Mucosa of rectum (tissue), 2 donors: ENCODE measurements around the gene RAB11FIP4.

Source experiments
- H3K27ac ChIP-seq, 2 donors: one replicate each; pipeline ENCODE4 v1.7.0; 2013; ENCODE audit warnings: inconsistent platforms in 2 of 2, low read depth in 2 of 2, low read length in 2 of 2
- H3K27me3 ChIP-seq, 2 donors: one replicate each; pipeline ENCODE4 v1.7.0; 2013; ENCODE audit warnings: low read length in 2 of 2; ENCODE audit not compliant: control insufficient read depth in 2 of 2, insufficient read depth in 2 of 2
- H3K36me3 ChIP-seq, 2 donors: one replicate each; pipeline ENCODE4 v1.7.0; 2013; ENCODE audit warnings: low read length in 2 of 2; ENCODE audit not compliant: control insufficient read depth in 2 of 2, insufficient read depth in 2 of 2
- H3K4me1 ChIP-seq, 2 donors: one replicate each; pipeline ENCODE4 v1.7.0; 2013; ENCODE audit warnings: low read length in 2 of 2, mild to moderate bottlenecking in 1 of 2; ENCODE audit not compliant: control insufficient read depth in 2 of 2, insufficient read depth in 2 of 2
- H3K4me3 ChIP-seq, 2 donors: one replicate each; pipeline ENCODE4 v1.7.0; 2013; ENCODE audit warnings: low read length in 2 of 2
- H3K9ac ChIP-seq, 2 donors: one replicate each; pipeline ENCODE4 v1.7.0; 2013; ENCODE audit warnings: low read length in 2 of 2, low read depth in 1 of 2, mild to moderate bottlenecking in 1 of 2
- H3K9me3 ChIP-seq, 2 donors: one replicate each; pipeline ENCODE4 v1.7.0; 2013; ENCODE audit warnings: low read length in 2 of 2; ENCODE audit not compliant: control insufficient read depth in 2 of 2
- donor health status: healthy.
- donor health status: Normal muscosa, but diverticular disease.

Gene RAB11FIP4

DNA sequence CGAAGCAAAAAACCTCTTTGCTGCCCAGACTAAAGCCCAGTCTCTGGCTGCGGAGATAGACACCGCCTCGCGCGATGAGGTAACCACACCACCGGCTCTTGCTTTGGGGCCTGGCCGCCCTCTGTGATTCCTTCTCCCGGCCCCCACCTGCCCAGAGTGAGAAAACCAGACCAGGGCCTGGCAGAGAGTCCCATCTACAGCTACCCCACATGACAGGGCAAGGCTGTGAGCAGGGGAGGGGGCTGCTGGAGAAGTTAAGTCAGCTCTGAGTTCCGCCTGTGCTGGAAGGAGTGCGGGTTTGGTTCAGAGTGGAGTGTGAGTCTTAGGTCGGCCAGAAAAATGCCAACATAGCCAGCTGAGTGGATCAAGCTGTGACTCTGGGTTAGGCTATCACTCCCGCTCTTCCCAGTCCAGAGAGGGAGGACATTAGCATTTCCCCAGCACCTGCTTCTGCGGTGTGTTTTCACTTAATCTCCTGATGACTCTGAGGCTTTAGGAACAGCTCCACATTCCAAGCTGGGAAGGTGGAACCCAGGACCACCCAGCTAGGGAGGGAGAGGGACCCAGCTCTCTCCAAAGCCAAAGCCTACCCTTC lies 139.0 kb downstream of the RAB11FIP4 start:
- Histone ChIP-seq H3K9ac (no peak overlapping the region), H3K27ac (no peak overlapping the region), H3K27me3 (no peaks in the 10 kb centered on the region), H3K9me3 (no peaks in the 10 kb centered on the region), H3K36me3 (peaks cover 21 to 46% of the 10 kb centered on the region in 2 donors), H3K4me1 (no peaks in the 10 kb centered on the region), H3K4me3 (no peak overlapping the region)

DNA sequence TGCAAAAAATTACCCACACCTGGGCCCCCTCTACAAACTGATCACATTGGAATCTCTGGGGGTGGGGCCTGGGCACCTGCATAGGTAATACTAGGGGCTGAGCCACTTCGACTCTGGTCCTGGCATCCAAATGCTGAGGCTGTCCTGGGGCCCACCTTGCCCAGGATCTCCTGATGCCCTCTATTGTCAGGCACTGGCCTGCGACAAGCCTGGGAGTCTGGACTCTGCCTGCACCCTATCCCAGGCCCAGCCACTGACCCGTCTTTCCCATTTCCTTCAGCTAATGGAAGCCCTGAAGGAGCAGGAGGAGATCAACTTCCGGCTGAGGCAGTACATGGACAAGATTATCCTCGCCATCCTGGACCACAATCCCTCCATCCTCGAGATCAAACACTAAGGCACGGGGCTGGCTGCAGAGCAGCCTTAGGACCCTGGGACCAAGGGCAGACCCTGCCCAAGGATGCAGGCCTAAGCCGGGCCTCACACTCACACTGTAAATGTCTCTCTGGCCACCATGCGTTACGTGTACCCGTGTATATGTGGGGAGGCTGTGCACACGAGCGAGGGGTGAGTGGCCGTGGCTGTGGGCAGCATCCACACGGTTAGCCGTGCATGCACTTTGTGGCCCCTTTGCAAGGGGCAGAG lies 140.0 kb downstream of the RAB11FIP4 start:
- Histone ChIP-seq H3K4me1 (no peaks in the 10 kb centered on the region), H3K9ac (no peak overlapping the region), H3K36me3 (peaks cover 21 to 43% of the 10 kb centered on the region in 2 donors), H3K4me3 (no peak overlapping the region), H3K27me3 (no peaks in the 10 kb centered on the region), H3K27ac (no peak overlapping the region), H3K9me3 (no peaks in the 10 kb centered on the region)

DNA sequence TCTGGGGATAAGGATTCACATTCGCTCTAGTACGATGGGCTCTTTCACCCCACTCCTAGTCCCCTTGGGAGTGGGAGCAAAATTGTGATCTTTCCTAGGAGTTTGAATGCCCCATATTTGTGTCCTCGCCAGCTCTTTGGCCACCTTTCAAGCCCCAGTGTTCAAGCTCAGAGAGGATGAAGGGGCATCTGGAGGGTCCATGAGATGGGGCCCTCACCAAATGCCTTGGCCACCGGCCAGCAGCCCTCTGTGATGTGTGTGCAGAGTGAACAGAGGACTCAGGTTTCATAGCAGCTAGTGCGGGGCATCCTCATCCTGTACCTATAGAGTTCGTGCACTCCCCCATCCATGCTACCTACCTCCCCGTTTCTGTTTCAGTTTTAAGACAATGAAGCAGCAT lies 140.6 kb downstream of the RAB11FIP4 start:
- no peak overlapping the region for H3K4me3 ChIP-seq
- H3K36me3 ChIP-seq = peaks cover 21 to 43% of the 10 kb centered on the region in 2 donors
- no peaks in the 10 kb centered on the region for H3K27me3 ChIP-seq
- H3K27ac ChIP-seq = no peak overlapping the region
- no peak overlapping the region for H3K9ac ChIP-seq
- H3K9me3 ChIP-seq = no peaks in the 10 kb centered on the region
- H3K4me1 ChIP-seq = no peaks in the 10 kb centered on the region

DNA sequence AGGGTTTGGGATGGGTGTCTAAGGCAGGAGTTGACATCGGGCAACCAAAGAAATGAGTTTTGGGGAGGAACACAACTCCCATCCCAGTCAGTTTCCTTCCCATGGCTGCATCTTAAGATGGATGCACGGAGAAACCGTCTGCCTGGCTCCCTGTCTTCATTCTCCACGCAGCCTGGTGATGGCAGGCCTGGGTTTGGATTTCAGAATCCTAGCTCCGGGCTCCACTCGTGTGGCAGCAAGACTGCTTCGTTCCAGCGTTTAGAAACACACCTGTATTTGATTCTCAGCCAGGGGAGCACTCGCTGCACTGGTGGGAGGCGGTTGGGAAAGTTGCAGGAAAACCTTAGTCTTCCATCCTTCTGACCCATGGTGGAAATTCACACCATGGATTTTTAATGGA lies 141.1 kb downstream of the RAB11FIP4 start:
- Histone ChIP-seq H3K27ac (no peak overlapping the region), H3K9ac (no peak overlapping the region), H3K36me3 (peaks cover 21 to 43% of the 10 kb centered on the region in 2 donors), H3K27me3 (no peaks in the 10 kb centered on the region), H3K4me3 (no peak overlapping the region), H3K4me1 (peaks cover 0 to 3% of the 10 kb centered on the region in 2 donors), H3K9me3 (no peaks in the 10 kb centered on the region)

DNA sequence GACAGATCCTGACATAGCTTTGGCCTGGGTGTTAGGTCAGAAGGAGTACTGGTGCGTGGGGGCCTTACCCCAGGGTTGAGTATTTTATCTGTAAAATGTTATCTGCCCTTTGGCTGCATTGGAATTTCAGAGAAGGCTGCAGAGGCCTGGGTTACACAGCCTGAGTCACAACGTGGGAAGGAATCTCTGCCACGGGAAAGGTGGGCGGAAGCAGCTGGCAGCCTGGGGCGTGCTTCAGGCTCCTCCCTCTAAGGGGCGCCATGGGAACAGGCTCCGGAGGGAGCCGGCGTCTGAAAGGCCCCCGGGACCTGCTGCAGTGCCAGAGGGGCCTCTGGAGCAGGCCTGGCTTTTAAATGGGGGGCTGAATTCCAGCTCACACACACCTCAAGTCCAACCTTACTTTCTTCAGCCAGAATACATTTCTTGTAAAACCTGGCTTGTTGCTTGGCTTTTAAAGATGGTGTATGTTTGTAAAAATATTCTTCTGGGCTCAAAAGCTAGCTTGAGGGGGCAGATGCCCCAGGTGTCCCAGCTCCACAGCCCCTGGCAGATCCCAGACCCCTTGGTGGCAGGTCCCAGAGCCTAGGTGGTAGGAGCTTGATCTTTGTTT lies 142.2 kb downstream of the RAB11FIP4 start:
- H3K36me3 ChIP-seq = peaks cover 13 to 36% of the 10 kb centered on the region in 2 donors
- no peaks in the 10 kb centered on the region for H3K27me3 ChIP-seq
- no peak overlapping the region for H3K9ac ChIP-seq
- H3K4me3 ChIP-seq = no peak overlapping the region
- H3K9me3 ChIP-seq = no peaks in the 10 kb centered on the region
- peaks cover 0 to 7% of the 10 kb centered on the region in 2 donors for H3K4me1 ChIP-seq
- H3K27ac ChIP-seq = no peak overlapping the region

DNA sequence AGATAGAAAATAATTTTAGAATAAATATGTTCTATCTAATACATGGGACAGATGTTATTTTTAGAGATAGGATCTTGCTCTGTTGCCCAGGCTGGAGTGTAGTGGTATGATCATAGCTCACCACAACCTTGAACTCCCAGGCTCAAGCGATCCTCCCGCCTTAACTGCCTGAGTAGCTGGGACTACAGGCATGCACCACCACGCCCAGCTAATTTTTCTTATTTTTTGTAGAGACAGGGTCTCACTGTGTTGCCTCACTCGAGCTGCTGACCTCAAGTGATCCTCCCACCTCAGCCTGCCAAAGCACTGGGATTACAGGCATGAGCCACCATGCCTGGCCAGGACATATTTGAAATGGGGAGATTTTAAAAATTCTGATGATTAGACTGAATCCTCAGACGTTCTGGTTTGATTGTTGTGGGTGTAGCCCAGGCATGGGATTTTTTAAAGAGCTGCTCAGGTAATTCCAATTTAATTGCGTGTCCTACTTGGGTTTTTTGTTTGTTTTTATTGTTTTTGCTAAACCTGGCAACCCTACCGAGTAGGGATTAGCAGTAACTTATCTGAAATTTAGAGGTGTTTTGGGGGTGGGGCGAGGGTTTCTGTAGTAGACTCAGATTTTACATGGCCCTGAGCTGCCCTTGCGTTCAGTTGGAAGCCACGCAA lies 142.9 kb downstream of the RAB11FIP4 start:
- Histone ChIP-seq H3K4me3 (no peak overlapping the region), H3K27me3 (no peaks in the 10 kb centered on the region), H3K9me3 (no peaks in the 10 kb centered on the region), H3K27ac (no peak overlapping the region), H3K36me3 (peaks cover 13 to 30% of the 10 kb centered on the region in 2 donors), H3K4me1 (peaks cover 0 to 7% of the 10 kb centered on the region in 2 donors), H3K9ac (no peak overlapping the region)

DNA sequence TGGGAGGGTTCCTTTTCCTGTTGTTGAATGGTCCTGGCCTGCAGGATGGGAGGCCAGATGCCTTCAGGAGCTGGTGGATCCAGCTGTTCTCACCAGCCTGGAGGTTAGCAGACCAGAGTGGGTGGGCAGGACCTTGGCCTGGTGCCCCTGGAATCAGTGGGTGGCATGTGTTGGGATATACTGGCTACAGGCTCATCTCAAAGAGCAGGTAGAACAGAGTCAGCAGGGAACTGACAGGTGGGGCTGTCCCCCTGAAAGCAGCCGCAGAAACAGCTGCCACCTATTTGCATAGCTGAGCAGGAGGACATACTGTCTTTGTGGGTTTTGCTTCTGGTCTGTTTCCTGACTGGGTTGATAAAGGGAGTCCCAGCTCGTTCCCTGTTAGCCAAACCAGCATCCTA lies 144.1 kb downstream of the RAB11FIP4 start:
- H3K4me3 ChIP-seq = no peak overlapping the region

DNA sequence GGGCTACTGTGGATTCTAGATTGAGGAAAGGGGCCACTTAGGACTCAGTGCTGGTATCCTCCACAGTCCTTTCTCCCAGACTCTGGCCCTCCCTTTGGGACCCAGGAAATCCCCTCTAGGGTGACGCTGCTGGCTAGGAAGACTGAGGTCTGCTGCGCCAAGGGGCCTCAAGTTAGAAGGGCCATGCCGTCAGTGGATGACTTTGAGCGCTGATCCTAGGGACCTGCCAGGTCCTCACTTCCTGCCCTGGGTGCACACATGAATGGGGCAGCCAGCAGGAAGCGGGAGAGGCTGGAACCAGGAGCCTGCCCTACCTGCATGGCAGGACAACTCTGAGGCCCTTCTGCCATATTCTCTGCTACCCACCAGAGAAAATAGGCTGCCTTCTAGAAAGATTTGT lies 145.0 kb downstream of the RAB11FIP4 start:
- Histone ChIP-seq H3K27ac (peak overlapping the region in 1 of 2 donors; percentile 16), H3K9me3 (no peaks in the 10 kb centered on the region)

More for the DNA sequence above, 144.1 kb downstream of the RAB11FIP4 start:
- Histone ChIP-seq H3K27ac (peak overlapping the region in 1 of 2 donors; percentile 40), H3K27me3 (no peaks in the 10 kb centered on the region), H3K9ac (no peak overlapping the region), H3K4me1 (peaks cover 0 to 7% of the 10 kb centered on the region in 2 donors), H3K36me3 (peaks cover 7 to 18% of the 10 kb centered on the region in 2 donors), H3K9me3 (no peaks in the 10 kb centered on the region)

DNA sequence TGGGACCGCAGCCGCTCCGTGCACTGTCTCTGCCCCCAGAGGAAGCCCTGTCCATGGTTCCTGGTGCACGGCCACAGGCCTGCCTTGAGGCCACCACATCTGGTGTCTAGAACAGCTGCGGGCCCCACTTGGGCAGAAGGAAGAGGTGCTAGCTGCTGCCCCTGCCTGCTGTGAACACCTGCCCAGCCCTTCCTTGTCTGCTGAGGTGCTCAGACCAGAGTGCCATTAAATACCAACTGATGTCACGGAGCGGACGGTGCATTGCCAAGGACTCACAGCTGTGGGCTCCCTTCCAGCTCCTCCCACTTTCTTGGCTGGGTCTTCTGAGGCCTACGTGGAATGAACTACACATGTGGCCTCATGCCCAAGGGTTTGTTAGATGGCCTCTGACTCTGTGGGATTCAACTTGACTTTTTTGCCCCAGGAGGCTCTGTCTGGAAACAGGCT lies 146.1 kb downstream of the RAB11FIP4 start:
- H3K9ac ChIP-seq = no peak overlapping the region
- peak overlapping the region; percentile 41 to 56 for H3K27ac ChIP-seq
- H3K27me3 ChIP-seq = no peaks in the 10 kb centered on the region
- H3K36me3 ChIP-seq = peaks cover 0 to 2% of the 10 kb centered on the region in 2 donors
- no peaks in the 10 kb centered on the region for H3K9me3 ChIP-seq
- no peak overlapping the region for H3K4me3 ChIP-seq
- H3K4me1 ChIP-seq = peaks cover 0 to 7% of the 10 kb centered on the region in 2 donors

More for the DNA sequence above, 145.0 kb downstream of the RAB11FIP4 start:
- Histone ChIP-seq H3K4me1 (peaks cover 0 to 7% of the 10 kb centered on the region in 2 donors), H3K36me3 (peaks cover 4 to 11% of the 10 kb centered on the region in 2 donors), H3K4me3 (no peak overlapping the region), H3K9ac (no peak overlapping the region), H3K27me3 (no peaks in the 10 kb centered on the region)
